HepG2 (cell line): ENCODE measurements around the gene PCNT. TPM values are rescaled to one million over a fixed set of nuclear protein-coding genes. Genes with fewer than 3 reads are reported as not detected.

Experiments used
- ATAC-seq: fragments of 200-7000 bp; cut with Tn5 transposase; 3 replicates; pipeline ENCODE4 v1.9.1; 2020; ENCODE audit warnings: mild to moderate bottlenecking, moderate library complexity
- BruUV-seq: library from RNA; stranded (reverse); fragments of 400-500 nt; replicated peaks from 2 replicates; lab custom pipeline; 2021; lab: Mats Ljungman, UMichigan
- CTCF ChIA-PET: fragments of 300-600 bp; formaldehyde crosslinking; extraction: SDS; loops from one replicate; lab custom pipeline; 2021; ENCODE audit warnings: low total read pairs, inconsistent platforms, low intra/inter-chr PET ratio; lab: Yijun Ruan, JAX
- POLR2A ChIA-PET: fragments of 350-600 bp; sonication (Branson Sonifier 250); formaldehyde crosslinking; loops from one replicate; lab custom pipeline; 2020; ENCODE audit warnings: antibody characterized with exemption, inconsistent platforms; lab: Yijun Ruan, JAX
- DNase-seq: peaks from one replicate; pipeline ENCODE4 v3.0.0-alpha.2; 2015; ENCODE audit warnings: low spot score
- FAIRE-seq: peaks from 3 replicates; lab custom pipeline; 2011; peaks lifted over from hg19 to GRCh38; lab: Jason Lieb, UNC
- H2AFZ ChIP-seq: one replicate; pipeline ENCODE4 v1.6.1; 2011; ENCODE audit warnings: low read length, inconsistent platforms
- H3K27ac ChIP-seq: fragments of 300-600 bp; 3 replicates; pipeline ENCODE4 v1.8.0; 2011; ENCODE audit warnings: mixed run types, mild to moderate bottlenecking, mixed read lengths, low read length, inconsistent platforms; ENCODE audit not compliant: insufficient read depth; ENCODE audit errors: extremely low read length
- H3K27me3 ChIP-seq, 2 experiments: fragments of 200-600 bp in 1 of 2; 2 replicates in 1 of 2; 3 replicates in 1 of 2; pipeline versions ENCODE4 v1.6.0 to v1.8.0; 2011; ENCODE audit warnings: low read length in 2 of 2, mild to moderate bottlenecking in 2 of 2, moderate library complexity in 2 of 2, inconsistent platforms in 1 of 2; ENCODE audit not compliant: insufficient read depth in 2 of 2, control insufficient read depth in 1 of 2
- H3K36me3 ChIP-seq, 2 experiments: fragments of 200-600 bp in 1 of 2; replicated peaks in 1 of 2; 2 replicates in 1 of 2; 3 replicates in 1 of 2; pipeline versions ENCODE4 v1.5.1 to v1.8.0; 2011; ENCODE audit warnings: low read length in 2 of 2, inconsistent platforms in 1 of 2; ENCODE audit not compliant: insufficient read depth in 2 of 2, control insufficient read depth in 1 of 2
- H3K4me1 ChIP-seq: 2 replicates; pipeline ENCODE4 v1.5.1; 2012; ENCODE audit warnings: low read length, inconsistent platforms; ENCODE audit not compliant: insufficient read depth
- H3K4me2 ChIP-seq: 2 replicates; pipeline ENCODE4 v1.6.0; 2011; ENCODE audit warnings: low read depth, low read length, inconsistent platforms
- H3K4me3 ChIP-seq, 3 experiments: fragments of 200-600 bp in 1 of 3; sonication (generic), shearing (Covaris generic) in 1 of 3; replicated peaks in 1 of 3; 2 replicates each; pipeline ENCODE4 v1.5.1; 2011 to 2016; ENCODE audit warnings: low read length in 3 of 3, inconsistent platforms in 2 of 3, low read depth in 2 of 3, mild to moderate bottlenecking in 2 of 3, control low read depth in 1 of 3, mixed read lengths in 1 of 3; ENCODE audit not compliant: insufficient read depth in 1 of 3
- H3K79me2 ChIP-seq: one replicate; pipeline ENCODE4 v1.6.1; 2011; ENCODE audit warnings: low read length, inconsistent platforms; ENCODE audit not compliant: insufficient read depth
- H3K9ac ChIP-seq: 2 replicates; pipeline ENCODE4 v1.6.0; 2011; ENCODE audit warnings: mild to moderate bottlenecking, low read depth, low read length, inconsistent platforms; ENCODE audit not compliant: insufficient read depth
- H3K9me3 ChIP-seq: 2 replicates; pipeline ENCODE4 v1.5.1; 2012; ENCODE audit warnings: mild to moderate bottlenecking, low read length
- H4K20me1 ChIP-seq: 2 replicates; pipeline ENCODE4 v1.6.0; 2011; ENCODE audit warnings: inconsistent platforms, mild to moderate bottlenecking, low read length, moderate library complexity; ENCODE audit not compliant: insufficient read depth
- ISL2 ChIP-seq: sonication (generic); formaldehyde crosslinking; IDR thresholded peaks from 2 replicates; pipeline ENCODE4 v1.5.0; 2020; ENCODE audit warnings: missing genetic modification reagents
- STAT5B ChIP-seq: sonication (generic); formaldehyde crosslinking; IDR thresholded peaks from 2 replicates; pipeline ENCODE4 v1.4.0; 2020; ENCODE audit warnings: missing genetic modification reagents
- TP53 ChIP-seq: sonication (generic); formaldehyde crosslinking; conservative IDR thresholded peaks from 2 replicates; pipeline ENCODE4 v1.4.0; 2020; ENCODE audit warnings: missing genetic modification reagents
- ZNF644 ChIP-seq: IDR thresholded peaks from 2 replicates; pipeline ENCODE4 v1.6.1; 2016; ENCODE audit warnings: low read depth
- WGBS: methylation state at CpG from one replicate; pipeline ENCODE4 v1.1.6; 2017; ENCODE audit warnings: low lambda C conversion rate; 5-methylcytosine and 5-hydroxymethylcytosine counted together
- in situ Hi-C: cut with HindIII; loops from 2 replicates; pipeline ENCODE4 v1.10.0; 2017; ENCODE audit warnings: low pct_unique_long_range_greater_than_20kb; ENCODE audit not compliant: extremely low pct_ligation_motif_present
- intact Hi-C: fragments of 100-400 bp; cut with micrococcal nuclease; formaldehyde crosslinking; loops from one replicate; pipeline ENCODE4 v1.10.0; 2022; ENCODE audit not compliant: unreplicated experiment
- polyA plus RNA-seq, 8 experiments: library from polyadenylated mRNA; depleted of rRNA in 3 of 8; stranded (reverse) in 7 of 8; unstranded in 1 of 8; fragments of >200 nt; fragmentation: Illumina TruSeq in 4 of 8; extraction: Trizol in 4 of 8; gene quantifications; 2 replicates each; pipeline versions ENCODE4 v1.2.1 to v1.2.3, GENCODE V29; 2011 to 2016; ENCODE audit warnings: low read depth in 4 of 8, missing spikeins in 1 of 8, mixed read lengths in 1 of 8; ENCODE audit not compliant: insufficient read depth in 1 of 8
- total RNA-seq, 5 experiments: library from RNA; depleted of rRNA; stranded (reverse); fragments of >200 nt; fragmentation: Illumina TruSeq; extraction: Trizol; gene quantifications; 2 replicates each; pipeline ENCODE4 v1.2.3, GENCODE V29; 2016; ENCODE audit warnings: low read depth in 1 of 5
- TF ChIP-seq, protein P1 (sequence below): IDR thresholded peaks from 2 replicates; pipeline ENCODE4 v1.6.1; 2018; ENCODE audit warnings: missing genetic modification reagents, mild to moderate bottlenecking, missing compliant biosample characterization

Gene PCNT
- total and polyA plus RNA-seq, 2 of the 13 experiments (the other 11 are each of a cell fraction or from before 2014, with no cell fraction given): 5.6 to 12.4 TPM

- TF ChIP-seq, protein P1, sequence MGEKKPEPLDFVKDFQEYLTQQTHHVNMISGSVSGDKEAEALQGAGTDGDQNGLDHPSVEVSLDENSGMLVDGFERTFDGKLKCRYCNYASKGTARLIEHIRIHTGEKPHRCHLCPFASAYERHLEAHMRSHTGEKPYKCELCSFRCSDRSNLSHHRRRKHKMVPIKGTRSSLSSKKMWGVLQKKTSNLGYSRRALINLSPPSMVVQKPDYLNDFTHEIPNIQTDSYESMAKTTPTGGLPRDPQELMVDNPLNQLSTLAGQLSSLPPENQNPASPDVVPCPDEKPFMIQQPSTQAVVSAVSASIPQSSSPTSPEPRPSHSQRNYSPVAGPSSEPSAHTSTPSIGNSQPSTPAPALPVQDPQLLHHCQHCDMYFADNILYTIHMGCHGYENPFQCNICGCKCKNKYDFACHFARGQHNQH (CRISPR knock-in tag): no peak
- TF ChIP-seq, all 625 proteins: peak for 0
Measured at GRCh38 chr21:46452710-46453109, 128.8 kb downstream of the PCNT start (continued).

DNA sequence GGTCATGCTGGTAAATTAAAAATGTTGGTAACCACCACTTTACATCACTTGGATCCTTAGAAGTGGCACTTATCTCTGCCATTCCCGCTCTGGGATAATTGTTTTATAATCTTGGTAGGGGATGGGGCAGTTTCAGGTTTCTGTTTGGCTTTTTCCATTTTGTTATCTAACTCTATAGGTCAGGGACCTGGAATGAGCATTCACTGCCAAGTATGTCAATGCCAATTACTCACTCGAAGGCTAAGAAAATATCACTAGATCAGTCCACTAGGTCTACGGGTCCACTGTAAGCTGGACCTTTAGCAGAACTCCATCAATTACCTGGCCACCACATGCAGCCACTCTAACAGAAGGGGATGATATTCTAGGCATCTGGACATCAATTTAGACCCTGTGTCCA, 130.2 kb downstream of the PCNT start:
- no peak overlapping the region for H3K4me2 ChIP-seq
- ChIA-PET CTCF (no interaction called here), POLR2A (no interaction called here)
- DNase-seq: no peak
- H3K9ac ChIP-seq: no peak overlapping the region
- no peak for TF ChIP-seq STAT5B
- TF ChIP-seq TP53 (CRISPR knock-in tag): no peak
- TF ChIP-seq ISL2 (CRISPR knock-in tag): no peak
- no peak for TF ChIP-seq ZNF644 (CRISPR knock-in tag)
- TF ChIP-seq, all 625 proteins: peak for 0
- Histone ChIP-seq H3K27ac (no peak overlapping the region), H2AFZ (no peak overlapping the region), H3K27me3 (no peaks in the 10 kb centered on the region), H4K20me1 (no peaks in the 10 kb centered on the region), H3K36me3 (peaks cover 0 to 3% of the 10 kb centered on the region in 2 experiments; a peak in 3 of 5 replicates), H3K79me2 (peaks cover 23% of the 10 kb centered on the region), H3K4me3 (no peak overlapping the region), H3K9me3 (no peaks in the 10 kb centered on the region), H3K4me1 (peaks cover 37% of the 10 kb centered on the region)
- in situ Hi-C loops (no loop called here), intact Hi-C loops (no loop called here)
- ATAC-seq (no peak), FAIRE-seq (no peak)
- no TSS peak for BruUV-seq
- 62% methylated on average over 3 of the region's 3 CpGs for WGBS
